Suprapubic skin (tissue), 4 donors: Measurements from ENCODE around the gene RBBP8NL.

Experiments used
- CTCF ChIP-seq, 2 donors: fragments of 200-600 bp in 1 of 2; fragments of 450-650 bp in 1 of 2; sonication (generic) in 1 of 2; IDR thresholded peaks; one replicate each; pipeline ENCODE4 v1.5.1; 2016 to 2019; ENCODE audit warnings: antibody characterized with exemption in 2 of 2, mild to moderate bottlenecking in 1 of 2, moderate library complexity in 1 of 2
- POLR2A ChIP-seq, 2 donors: fragments of 450-650 bp; IDR thresholded peaks; one replicate each; pipeline ENCODE4 v1.6.1; 2017; ENCODE audit warnings: antibody characterized with exemption in 2 of 2, mild to moderate bottlenecking in 2 of 2, moderate library complexity in 2 of 2
- POLR2AphosphoS5 ChIP-seq, 3 donors: sonication (generic); formaldehyde crosslinking; IDR thresholded peaks; one replicate each; pipeline ENCODE4 v1.6.1; 2017; ENCODE audit warnings: antibody characterized with exemption in 3 of 3

- no peak for TF ChIP-seq POLR2A (IDR thresholded peaks at IDR 0.05)
- TF ChIP-seq CTCF (IDR thresholded peaks at IDR 0.05), result no peak
- TF ChIP-seq POLR2AphosphoS5 (IDR thresholded peaks at IDR 0.05), result no peak
Observed at GRCh38 chr20:62422636-62423325, 4.6 kb downstream of the RBBP8NL start.
